ENCODE results near the gene ZRANB3.

DNA sequence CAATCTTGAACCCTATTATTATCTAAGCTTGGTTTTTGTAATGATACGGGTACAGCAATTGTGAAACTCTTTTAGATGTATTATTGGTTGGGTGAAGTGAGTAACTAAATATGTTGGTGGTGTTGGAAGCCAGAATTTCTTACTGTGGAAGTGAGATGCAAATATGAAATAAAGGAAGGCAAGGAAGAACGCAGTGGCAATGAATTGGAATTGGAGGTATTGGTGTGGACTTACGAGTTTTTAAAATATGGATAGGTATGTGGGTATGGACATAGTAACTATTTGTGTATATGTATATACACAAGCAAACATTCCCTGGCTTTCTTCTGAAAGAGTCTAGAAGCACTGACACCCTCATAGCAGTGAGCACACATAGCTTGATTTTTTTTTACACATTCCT lies 373.2 kb downstream of the ZRANB3 start:
- TF ChIP-seq CTCF (IDR thresholded peaks at IDR 0.05) (no peak), POLR2A (IDR thresholded peaks at IDR 0.05) (no peak)
